Measurements from ENCODE around the gene MAP7.

DNA sequence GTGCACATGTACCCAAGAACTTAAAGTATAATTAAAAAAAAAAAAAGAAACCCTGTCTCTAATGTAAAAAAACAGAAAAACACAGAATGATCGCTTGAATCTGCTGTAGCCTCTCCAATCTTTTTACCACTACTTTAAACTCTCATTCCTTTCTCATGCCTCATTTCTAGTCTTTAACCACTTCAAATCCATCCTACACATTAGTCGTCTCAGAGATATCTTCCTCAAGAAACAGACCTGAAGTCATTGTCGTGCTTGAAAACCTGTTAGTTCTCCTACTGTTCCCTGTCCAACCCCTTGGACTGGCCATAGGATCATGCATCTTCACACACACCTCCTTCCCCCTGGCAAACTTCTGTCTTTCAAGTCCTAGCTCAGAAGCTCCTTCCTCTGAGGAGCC, 148.5 kb downstream of the MAP7 start:
- TF ChIP-seq, protein P1, sequence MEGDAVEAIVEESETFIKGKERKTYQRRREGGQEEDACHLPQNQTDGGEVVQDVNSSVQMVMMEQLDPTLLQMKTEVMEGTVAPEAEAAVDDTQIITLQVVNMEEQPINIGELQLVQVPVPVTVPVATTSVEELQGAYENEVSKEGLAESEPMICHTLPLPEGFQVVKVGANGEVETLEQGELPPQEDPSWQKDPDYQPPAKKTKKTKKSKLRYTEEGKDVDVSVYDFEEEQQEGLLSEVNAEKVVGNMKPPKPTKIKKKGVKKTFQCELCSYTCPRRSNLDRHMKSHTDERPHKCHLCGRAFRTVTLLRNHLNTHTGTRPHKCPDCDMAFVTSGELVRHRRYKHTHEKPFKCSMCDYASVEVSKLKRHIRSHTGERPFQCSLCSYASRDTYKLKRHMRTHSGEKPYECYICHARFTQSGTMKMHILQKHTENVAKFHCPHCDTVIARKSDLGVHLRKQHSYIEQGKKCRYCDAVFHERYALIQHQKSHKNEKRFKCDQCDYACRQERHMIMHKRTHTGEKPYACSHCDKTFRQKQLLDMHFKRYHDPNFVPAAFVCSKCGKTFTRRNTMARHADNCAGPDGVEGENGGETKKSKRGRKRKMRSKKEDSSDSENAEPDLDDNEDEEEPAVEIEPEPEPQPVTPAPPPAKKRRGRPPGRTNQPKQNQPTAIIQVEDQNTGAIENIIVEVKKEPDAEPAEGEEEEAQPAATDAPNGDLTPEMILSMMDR (conservative IDR thresholded peaks at IDR 0.05): no peak
- no peak for TF ChIP-seq ZFX (IDR thresholded peaks at IDR 0.05)
